CD4-positive, alpha-beta T cell (primary cell): ENCODE measurements around the gene SLCO4A1. TPM values are rescaled to one million over a fixed set of nuclear protein-coding genes. Genes with fewer than 3 reads are reported as not detected.

Experiments
- ATAC-seq: fragments of 200-7000 bp; cut with Tn5 transposase; one replicate; pipeline ENCODE4 v1.10.0; 2022; ENCODE audit warnings: mild to moderate bottlenecking; ENCODE audit not compliant: poor library complexity
- CTCF ChIA-PET: fragments of 350-600 bp; sonication (Branson Sonifier 250); formaldehyde crosslinking; loops from one replicate; lab custom pipeline; 2021; ENCODE audit warnings: antibody characterized with exemption, inconsistent platforms; lab: Charles Lee
- POLR2A ChIA-PET: fragments of 350-600 bp; sonication (Branson Sonifier 250); formaldehyde crosslinking; loops from one replicate; lab custom pipeline; 2021; ENCODE audit warnings: antibody characterized with exemption, inconsistent platforms; lab: Charles Lee
- DNase-seq, 14 experiments: peaks; one replicate each; pipeline ENCODE4 v3.0.0-alpha.2; 2013 to 2020; ENCODE audit warnings: mixed read lengths in 2 of 14
- H3K27ac ChIP-seq, 2 donors: one replicate each; pipeline versions ENCODE4 v1.5.1 to v1.7.0; 2013; ENCODE audit warnings: low read length in 2 of 2, low read depth in 1 of 2, mild to moderate bottlenecking in 1 of 2
- H3K27me3 ChIP-seq, 2 experiments: 1 replicate in 1 of 2; 2 replicates in 1 of 2; pipeline versions ENCODE4 v1.6.1 to v1.7.0; 2013; ENCODE audit warnings: low read length in 2 of 2, control low read depth in 1 of 2, mild to moderate bottlenecking in 1 of 2, moderate library complexity in 1 of 2; ENCODE audit not compliant: insufficient read depth in 2 of 2, control insufficient read depth in 1 of 2
- H3K36me3 ChIP-seq: one replicate; pipeline ENCODE4 v1.6.1; 2013; ENCODE audit warnings: low read length, control low read depth; ENCODE audit not compliant: insufficient read depth
- H3K4me1 ChIP-seq: one replicate; pipeline ENCODE4 v1.6.1; 2013; ENCODE audit warnings: low read length, control low read depth; ENCODE audit not compliant: insufficient read depth
- H3K4me3 ChIP-seq: one replicate; pipeline ENCODE4 v1.5.1; 2013; ENCODE audit warnings: mild to moderate bottlenecking, low read length, moderate library complexity
- H3K9me3 ChIP-seq, 2 experiments: 1 replicate in 1 of 2; 2 replicates in 1 of 2; pipeline versions ENCODE4 v1.6.1 to v1.7.0; 2013; ENCODE audit warnings: low read length in 2 of 2, mild to moderate bottlenecking in 2 of 2, control low read depth in 1 of 2, moderate library complexity in 1 of 2; ENCODE audit not compliant: control insufficient read depth in 1 of 2, insufficient read depth in 1 of 2
- H3K27ac Mint-ChIP-seq: one replicate; pipeline ENCODE4 v1.8.0; 2020; ENCODE audit warnings: mixed read lengths
- H3K27me3 Mint-ChIP-seq: one replicate; pipeline ENCODE4 v1.8.0; 2021; ENCODE audit warnings: mixed read lengths
- H3K36me3 Mint-ChIP-seq: one replicate; pipeline ENCODE4 v1.8.0; 2021; ENCODE audit warnings: low read depth, mixed read lengths
- H3K4me1 Mint-ChIP-seq: one replicate; pipeline ENCODE4 v1.8.0; 2021; ENCODE audit warnings: low read depth, mixed read lengths
- H3K4me3 Mint-ChIP-seq: one replicate; pipeline ENCODE4 v1.8.0; 2020; ENCODE audit warnings: mild to moderate bottlenecking, mixed read lengths
- H3K9me3 Mint-ChIP-seq: one replicate; pipeline ENCODE4 v1.8.0; 2020; ENCODE audit warnings: mixed read lengths
- CTCF ChIP-seq: fragments of 200-600 bp; IDR thresholded peaks from one replicate; pipeline ENCODE4 v1.8.0; 2022; ENCODE audit warnings: antibody characterized with exemption, mild to moderate bottlenecking
- intact Hi-C, 2 experiments: fragments of 100-400 bp; cut with DNase I in 1 of 2; cut with micrococcal nuclease in 1 of 2; formaldehyde crosslinking; loops; one replicate each; pipeline versions ENCODE4 v1.15.1 to v1.9.0; 2023 to 2025; cut with DNase I, micrococcal nuclease
- total RNA-seq, 174 experiments: library from RNA in 2 of 174; stranded (reverse) in 2 of 174; gene quantifications; one replicate each; pipeline ENCODE4 v1.2.3 and lab custom pipeline; 2021 to 2026

The SLCO4A1 gene
- total RNA-seq, 2 experiments from 2014 or later = 2.3 to 2.5 TPM

- peak overlapping the region; percentile 35 for H3K4me3 ChIP-seq
- H3K27ac Mint-ChIP-seq = no peak overlapping the region
- intact Hi-C loops = loop anchor here (1.0 to 5.0 kb wide), 4 partner anchors 17 to 631 kb away; partner anchors contain the start of genes ARFGAP1 (in 1 of the 2) and OGFR (in 1 of the 2)
- CTCF ChIA-PET = interaction anchor here (0.9 to 1.9 kb wide), 2 partner anchors 24 to 98 kb away, joined by 3 to 10 read pairs; no protein-coding TSS in a partner anchor
- H3K4me1 ChIP-seq = peaks cover 40% of the 10 kb centered on the region
- no peaks in the 10 kb centered on the region for H3K4me1 Mint-ChIP-seq
- POLR2A ChIA-PET = interaction anchor here (3.5 kb wide), 1 partner anchor 11 kb away, joined by 34 read pairs; no protein-coding TSS in a partner anchor
- H3K9me3 ChIP-seq = peaks cover 0 to 3% of the 10 kb centered on the region in 2 experiments
- H3K36me3 ChIP-seq = no peaks in the 10 kb centered on the region
- no peak overlapping the region for H3K27ac ChIP-seq
- no peaks in the 10 kb centered on the region for H3K27me3 ChIP-seq
- H3K36me3 Mint-ChIP-seq = no peaks in the 10 kb centered on the region
- no peaks in the 10 kb centered on the region for H3K9me3 Mint-ChIP-seq
- no peak for TF ChIP-seq CTCF
- no peak for ATAC-seq
- H3K4me3 Mint-ChIP-seq = peak overlapping the region; percentile 72
- H3K27me3 Mint-ChIP-seq = no peaks in the 10 kb centered on the region
- DNase-seq = no peak
These were observed 817 bp upstream of the SLCO4A1 start for GRCh38 chr20:62641321-62642050.

- CTCF ChIA-PET = interaction anchor here (0.9 to 1.9 kb wide), 6 partner anchors 9 to 149 kb away, joined by 3 to 10 read pairs (median 4); no protein-coding TSS in a partner anchor
- Histone ChIP-seq H3K27me3 (no peaks in the 10 kb centered on the region), H3K27ac (no peak overlapping the region), H3K36me3 (no peaks in the 10 kb centered on the region), H3K4me1 (peaks cover 37% of the 10 kb centered on the region), H3K4me3 (peak overlapping the region; percentile 43), H3K9me3 (peaks cover 0 to 3% of the 10 kb centered on the region in 2 experiments)
- no peak overlapping the region for H3K27ac Mint-ChIP-seq
- ATAC-seq (peak; percentile 50), DNase-seq (peak; percentile 34 to 76 (median 57))
- H3K27me3 Mint-ChIP-seq = no peaks in the 10 kb centered on the region
- peak overlapping the region; percentile 38 for H3K4me3 Mint-ChIP-seq
- POLR2A ChIA-PET = interaction anchor here (0.7 to 3.5 kb wide), 4 partner anchors 9 to 256 kb away, joined by 3 to 34 read pairs (median 4); partner anchors contain the start of gene RPS21
- TF ChIP-seq CTCF = no peak
- H3K9me3 Mint-ChIP-seq = no peaks in the 10 kb centered on the region
- intact Hi-C loops = loop anchor here (1.0 to 5.0 kb wide), 4 partner anchors 8 to 629 kb away; partner anchors contain the start of genes ARFGAP1 (in 1 of the 2) and OGFR (in 1 of the 2)
- H3K36me3 Mint-ChIP-seq = no peaks in the 10 kb centered on the region
- H3K4me1 Mint-ChIP-seq = no peaks in the 10 kb centered on the region
These were observed 590 bp downstream of the SLCO4A1 start for GRCh38 chr20:62642666-62643520.

DNA sequence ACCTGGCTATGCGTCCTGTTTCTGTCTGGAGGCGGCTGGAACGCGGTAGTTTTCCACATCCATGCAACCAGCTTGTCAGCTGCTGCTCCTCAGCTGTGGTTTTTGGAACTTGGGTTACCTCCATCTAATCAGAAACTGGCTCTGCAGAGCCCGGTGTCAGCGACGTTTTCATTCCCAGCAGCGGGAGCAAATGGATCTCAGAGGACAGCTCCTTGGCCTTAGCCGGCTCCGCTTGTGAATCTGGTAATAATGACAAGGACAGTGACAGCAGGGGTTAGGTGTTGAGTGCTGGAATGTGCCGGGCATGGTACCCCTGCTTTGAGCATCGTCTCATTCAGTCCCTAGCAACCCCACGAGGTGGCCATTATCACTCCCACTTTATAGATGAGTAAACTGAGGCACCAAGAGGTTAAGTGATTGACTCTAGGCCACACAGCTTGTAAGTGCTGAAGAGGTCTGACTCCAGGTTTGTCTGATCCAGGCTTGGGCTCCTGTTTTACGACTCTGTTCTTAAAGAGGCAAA is 1.3 kb downstream of the SLCO4A1 start:
- H3K4me3 ChIP-seq = peak overlapping the region; percentile 43
- ChIA-PET POLR2A (interaction anchor here (0.7 to 3.5 kb wide), 4 partner anchors 9 to 257 kb away, joined by 3 to 34 read pairs (median 4); partner anchors contain the start of gene RPS21), CTCF (interaction anchor here (1.3 to 1.8 kb wide), 2 partner anchors 8 to 144 kb away, joined by 4 to 9 read pairs; no protein-coding TSS in a partner anchor)
- H3K9me3 ChIP-seq = peaks cover 0 to 3% of the 10 kb centered on the region in 2 experiments
- no peaks in the 10 kb centered on the region for H3K27me3 ChIP-seq
- H3K36me3 ChIP-seq = no peaks in the 10 kb centered on the region
- no peak for DNase-seq
- Mint-ChIP-seq H3K4me1 (no peaks in the 10 kb centered on the region), H3K27me3 (no peaks in the 10 kb centered on the region), H3K4me3 (peak overlapping the region; percentile 34), H3K9me3 (no peaks in the 10 kb centered on the region), H3K27ac (no peak overlapping the region), H3K36me3 (no peaks in the 10 kb centered on the region)
- no peak overlapping the region for H3K27ac ChIP-seq
- H3K4me1 ChIP-seq = peaks cover 37% of the 10 kb centered on the region
- no peak for ATAC-seq
- no peak for TF ChIP-seq CTCF
- intact Hi-C loops = loop anchor here (1.0 to 5.0 kb wide), 2 partner anchors 8 to 629 kb away; partner anchors contain the start of gene ARFGAP1 (in 1 of the 2)
